Prostate gland (tissue), 2 donors: Measurements from ENCODE around the gene RARRES2. TPM values are rescaled to one million over a fixed set of nuclear protein-coding genes. Genes with fewer than 3 reads are reported as not detected.

Source experiments
- DNase-seq: peaks from one replicate; pipeline ENCODE4 v3.0.0-alpha.2; 2019; ENCODE audit warnings: low spot score
- H3K27ac ChIP-seq, 2 donors: fragments of 200-600 bp; sonication (generic); 2 replicates each; pipeline ENCODE4 v1.5.1; 2017 to 2019
- H3K27me3 ChIP-seq: fragments of 200-600 bp; sonication (generic); replicated peaks from 2 replicates; pipeline ENCODE4 v1.5.1; 2019; ENCODE audit not compliant: insufficient read depth
- H3K36me3 ChIP-seq, 2 donors: fragments of 200-600 bp; sonication (generic); 1 replicate in 1 of 2; 2 replicates in 1 of 2; pipeline versions ENCODE4 v1.5.1 to v1.8.1; 2017 to 2019
- H3K4me1 ChIP-seq: fragments of 200-600 bp; sonication (generic); replicated peaks from 2 replicates; pipeline ENCODE4 v1.5.1; 2019
- H3K4me3 ChIP-seq, 2 donors: fragments of 200-600 bp; sonication (generic); 2 replicates each; pipeline ENCODE4 v1.5.1; 2017 to 2019
- H3K9me3 ChIP-seq: fragments of 200-600 bp; sonication (generic); 2 replicates; pipeline ENCODE4 v1.5.1; 2017
- POLR2A ChIP-seq: fragments of 450-650 bp; IDR thresholded peaks from one replicate; pipeline ENCODE4 v1.6.1; 2016; ENCODE audit warnings: antibody characterized with exemption, mild to moderate bottlenecking
- POLR2AphosphoS5 ChIP-seq: sonication (generic); formaldehyde crosslinking; IDR thresholded peaks from one replicate; pipeline ENCODE4 v1.6.1; 2017; ENCODE audit warnings: antibody characterized with exemption
- whole genome bisulfite sequencing: methylation state at CpG from one replicate; pipeline ENCODE4 v1.1.5; 2018; 5-methylcytosine and 5-hydroxymethylcytosine counted together
- intact Hi-C: fragments of 100-400 bp; cut with DNase I; formaldehyde crosslinking; loops from one replicate; pipeline ENCODE4 v1.14.2; 2022
- total RNA-seq, 2 donors: library from RNA; depleted of rRNA; stranded (reverse); fragments of >200 nt; gene quantifications; one replicate each; pipeline ENCODE4 v1.1.0, GENCODE V29; 2016
- TF ChIP-seq, protein P1 (sequence below), 4 experiments: fragments of 200-600 bp in 2 of 4; fragments of 450-650 bp in 2 of 4; sonication (generic) in 2 of 4; IDR thresholded peaks; 1 replicate in 3 of 4; 2 replicates in 1 of 4; pipeline ENCODE4 v1.5.1; 2016 to 2019; ENCODE audit warnings: antibody characterized with exemption in 4 of 4, mild to moderate bottlenecking in 2 of 4, moderate library complexity in 2 of 4

The RARRES2 gene
- total RNA-seq, 2 donors from 2014 or later, result 98.8 to 99.8 TPM

DNA sequence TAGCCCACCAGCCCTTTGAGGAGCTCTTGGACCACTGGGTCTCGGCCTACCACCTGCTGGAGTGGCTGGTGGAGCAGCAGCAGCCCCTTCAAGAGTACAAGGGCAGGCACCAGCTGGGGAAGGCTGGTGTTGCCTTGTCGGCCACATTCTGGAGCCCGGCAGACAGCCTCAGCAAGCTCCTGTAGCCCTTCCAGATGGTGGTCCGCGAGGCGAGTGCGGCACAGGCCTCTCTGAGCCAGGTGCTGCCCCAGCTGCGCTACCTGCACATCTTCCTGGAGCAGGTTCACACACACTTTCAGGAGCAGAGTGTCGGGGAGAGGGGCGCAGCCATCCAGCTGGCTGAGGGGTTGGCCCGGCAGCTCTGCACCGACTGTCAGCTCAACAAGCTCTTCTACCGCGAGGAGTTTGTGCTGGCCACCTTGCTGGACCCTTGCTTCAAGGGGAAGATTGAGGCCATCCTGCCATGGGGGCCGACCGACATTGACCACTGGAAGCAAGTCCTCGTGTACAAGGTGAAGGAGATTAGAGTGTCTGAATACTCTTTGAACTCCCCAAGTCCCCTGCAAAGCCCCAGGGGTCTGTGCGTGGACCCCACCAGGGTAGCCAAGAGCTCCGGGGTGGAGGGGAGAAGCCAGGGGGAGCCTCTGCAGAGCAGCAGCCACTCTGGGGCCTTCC, 11.1 kb downstream of the RARRES2 start:
- intact Hi-C loops, result no loop called here
- H3K27ac ChIP-seq, result no peak overlapping the region
- 94% methylated on average over 18 of the region's 19 CpGs for WGBS
- no peaks in the 10 kb centered on the region for H3K27me3 ChIP-seq
- H3K4me3 ChIP-seq, result no peak overlapping the region
- no peaks in the 10 kb centered on the region for H3K4me1 ChIP-seq
- no peaks in the 10 kb centered on the region for H3K9me3 ChIP-seq
- H3K36me3 ChIP-seq, result no peaks in the 10 kb centered on the region
- no peak for DNase-seq
- TF ChIP-seq POLR2A (no peak), POLR2AphosphoS5 (no peak)
- TF ChIP-seq, protein P1, sequence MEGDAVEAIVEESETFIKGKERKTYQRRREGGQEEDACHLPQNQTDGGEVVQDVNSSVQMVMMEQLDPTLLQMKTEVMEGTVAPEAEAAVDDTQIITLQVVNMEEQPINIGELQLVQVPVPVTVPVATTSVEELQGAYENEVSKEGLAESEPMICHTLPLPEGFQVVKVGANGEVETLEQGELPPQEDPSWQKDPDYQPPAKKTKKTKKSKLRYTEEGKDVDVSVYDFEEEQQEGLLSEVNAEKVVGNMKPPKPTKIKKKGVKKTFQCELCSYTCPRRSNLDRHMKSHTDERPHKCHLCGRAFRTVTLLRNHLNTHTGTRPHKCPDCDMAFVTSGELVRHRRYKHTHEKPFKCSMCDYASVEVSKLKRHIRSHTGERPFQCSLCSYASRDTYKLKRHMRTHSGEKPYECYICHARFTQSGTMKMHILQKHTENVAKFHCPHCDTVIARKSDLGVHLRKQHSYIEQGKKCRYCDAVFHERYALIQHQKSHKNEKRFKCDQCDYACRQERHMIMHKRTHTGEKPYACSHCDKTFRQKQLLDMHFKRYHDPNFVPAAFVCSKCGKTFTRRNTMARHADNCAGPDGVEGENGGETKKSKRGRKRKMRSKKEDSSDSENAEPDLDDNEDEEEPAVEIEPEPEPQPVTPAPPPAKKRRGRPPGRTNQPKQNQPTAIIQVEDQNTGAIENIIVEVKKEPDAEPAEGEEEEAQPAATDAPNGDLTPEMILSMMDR (IDR thresholded peaks at IDR 0.05), result no peak

DNA sequence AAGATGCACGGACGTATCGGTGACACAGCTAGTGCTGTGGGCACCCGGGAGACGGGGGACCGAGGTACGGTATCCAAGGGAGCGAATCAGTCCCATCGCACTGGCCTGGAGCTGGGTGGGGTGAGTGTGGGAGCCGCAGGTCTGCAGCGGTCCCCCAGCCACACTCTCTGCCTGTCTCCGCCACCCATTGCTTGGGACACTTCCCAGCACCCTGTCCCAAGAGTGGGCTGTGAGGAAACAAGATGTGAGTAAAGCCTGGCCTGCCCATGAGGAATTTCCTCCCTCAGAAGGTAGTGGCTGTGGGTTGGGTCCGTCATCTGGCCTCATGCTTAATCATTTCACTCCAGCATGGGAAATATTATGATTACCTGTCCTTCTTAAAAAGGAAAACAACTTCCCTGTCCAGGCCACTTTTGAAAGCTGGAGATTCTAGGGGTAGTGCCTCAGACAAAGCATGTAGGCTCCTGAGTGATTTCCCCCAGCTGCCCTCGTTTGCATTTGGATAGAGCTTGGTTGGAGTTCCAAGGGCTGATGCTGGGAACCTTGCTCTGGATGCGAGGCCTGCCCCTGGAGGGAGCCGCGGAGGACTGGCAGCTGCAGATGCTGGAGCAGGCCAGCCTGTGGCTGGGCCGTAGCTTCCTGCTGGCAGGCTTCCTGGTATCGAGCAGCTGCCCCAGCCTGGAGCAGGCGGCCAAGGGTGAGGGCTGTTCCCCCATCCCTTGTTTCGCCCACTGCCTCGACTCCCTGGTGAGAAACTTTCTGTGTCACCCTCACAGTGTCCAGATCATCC, 11.9 kb downstream of the RARRES2 start:
- no peak for TF ChIP-seq POLR2AphosphoS5
- TF ChIP-seq, protein P1 (IDR thresholded peaks at IDR 0.05), result no peak
- TF ChIP-seq POLR2A, result no peak
- H3K36me3 ChIP-seq, result no peaks in the 10 kb centered on the region
- intact Hi-C loops, result no loop called here
- H3K4me3 ChIP-seq, result no peak overlapping the region
- no peaks in the 10 kb centered on the region for H3K27me3 ChIP-seq
- WGBS, result 78% methylated on average over 22 of the region's 22 CpGs
- H3K27ac ChIP-seq, result no peak overlapping the region
- H3K4me1 ChIP-seq, result no peaks in the 10 kb centered on the region
- no peaks in the 10 kb centered on the region for H3K9me3 ChIP-seq
- DNase-seq, result no peak

DNA sequence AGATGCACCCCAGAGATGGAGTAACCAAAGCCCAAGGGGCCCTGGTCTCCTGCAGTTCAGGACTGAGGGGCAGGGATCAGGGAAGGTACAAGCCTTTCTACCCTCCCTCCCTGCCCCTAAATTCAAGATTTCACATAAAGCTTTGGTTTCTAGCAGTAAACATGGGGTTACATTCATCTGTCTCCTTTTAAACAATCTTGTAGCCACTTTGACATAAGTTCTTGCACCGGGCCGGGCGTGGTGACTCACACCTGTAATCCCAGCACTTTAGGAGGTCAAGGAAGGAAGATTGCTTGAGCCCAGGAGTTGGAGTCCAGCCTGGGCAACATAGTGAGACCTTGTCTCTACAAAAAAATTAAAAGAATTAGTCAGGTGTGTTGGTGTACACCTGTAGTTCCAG, 14.1 kb downstream of the RARRES2 start:
- TF ChIP-seq POLR2A (no peak), POLR2AphosphoS5 (no peak)
- TF ChIP-seq, protein P1 (IDR thresholded peaks at IDR 0.05), result no peak
- intact Hi-C loops, result no loop called here
- Histone ChIP-seq H3K27me3 (no peaks in the 10 kb centered on the region), H3K9me3 (no peaks in the 10 kb centered on the region), H3K4me3 (no peak overlapping the region), H3K27ac (no peak overlapping the region), H3K4me1 (no peaks in the 10 kb centered on the region), H3K36me3 (no peaks in the 10 kb centered on the region)
- WGBS, result 98% methylated on average over 3 of the region's 3 CpGs
- no peak for DNase-seq

DNA sequence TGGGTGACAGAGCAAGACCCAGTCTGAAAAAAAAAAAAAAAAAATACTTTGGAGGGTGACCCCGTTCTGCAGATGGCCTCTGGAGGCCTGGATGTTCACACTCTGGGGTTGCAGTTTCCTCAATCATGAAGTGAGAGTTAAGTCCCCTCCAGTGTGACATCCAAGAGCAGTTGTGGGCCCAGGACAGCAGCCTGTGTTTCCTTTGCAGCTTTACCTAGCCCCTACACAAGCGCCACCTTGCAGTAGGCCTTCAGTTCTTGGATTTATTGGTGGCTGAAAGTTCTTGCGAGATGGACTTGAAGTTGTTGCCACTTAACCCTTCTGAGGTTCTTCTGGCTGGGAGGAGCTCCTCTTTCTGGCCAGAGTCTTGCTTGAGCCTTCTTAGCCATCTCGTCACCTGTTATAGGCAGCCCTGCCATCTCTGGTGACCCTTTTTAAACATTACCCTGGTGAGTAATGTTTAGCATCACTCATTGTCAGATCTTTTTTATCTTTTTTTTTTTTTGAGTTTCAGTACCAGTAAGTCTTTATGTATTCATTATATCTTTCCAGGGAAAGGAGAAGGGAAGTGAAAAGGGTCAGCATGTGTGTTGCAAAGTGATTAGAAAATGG, 14.7 kb downstream of the RARRES2 start:
- intact Hi-C loops, result no loop called here
- H3K36me3 ChIP-seq, result no peaks in the 10 kb centered on the region
- 92% methylated on average over 4 of the region's 4 CpGs for WGBS
- no peak overlapping the region for H3K27ac ChIP-seq
- no peak overlapping the region for H3K4me3 ChIP-seq
- H3K27me3 ChIP-seq, result no peaks in the 10 kb centered on the region
- H3K9me3 ChIP-seq, result no peaks in the 10 kb centered on the region
- DNase-seq, result no peak
- TF ChIP-seq, protein P1 (IDR thresholded peaks at IDR 0.05), result no peak
- TF ChIP-seq POLR2A (no peak), POLR2AphosphoS5 (no peak)
- H3K4me1 ChIP-seq, result no peaks in the 10 kb centered on the region
